OCI-LY7 (cell line): ENCODE data around the gene ZNF417. TPM values are rescaled to one million over a fixed set of nuclear protein-coding genes. Genes with fewer than 3 reads are reported as not detected.
A peak's percentile ranks its signal among the peaks of the same experiment; 100 is the strongest.

Experiments used
- BruUV-seq: library from RNA; stranded (reverse); fragments of 400-500 nt; replicated peaks from 2 replicates; lab custom pipeline; 2021; lab: Mats Ljungman, UMichigan
- CTCF ChIA-PET: fragments of 300-600 bp; sonication (Branson Sonifier 250); formaldehyde crosslinking; loops from one replicate; lab custom pipeline; 2022; ENCODE audit warnings: antibody characterized with exemption; ENCODE audit not compliant: unreplicated experiment; lab: Charles Lee
- POLR2A ChIA-PET: fragments of 300-600 bp; sonication (Branson Sonifier 250); formaldehyde crosslinking; loops from one replicate; lab custom pipeline; 2022; ENCODE audit warnings: antibody characterized with exemption; lab: Charles Lee
- DNase-seq: peaks from one replicate; pipeline ENCODE4 v3.0.0-alpha.2; 2015; ENCODE audit warnings: low spot score
- H2AFZ ChIP-seq: fragments of 200-600 bp; sonication (generic), shearing (Covaris generic); 2 replicates; pipeline ENCODE4 v1.6.1; 2014; ENCODE audit warnings: mild to moderate bottlenecking, antibody characterized with exemption, low read length, moderate library complexity
- H3K27ac ChIP-seq: fragments of 200-600 bp; sonication (generic); 2 replicates; pipeline ENCODE4 v1.5.1; 2014; ENCODE audit warnings: mixed run types, low read depth, mild to moderate bottlenecking, moderate library complexity, low read length, inconsistent platforms; ENCODE audit not compliant: poor library complexity, severe bottlenecking
- H3K36me3 ChIP-seq: fragments of 200-600 bp; sonication (generic); 2 replicates; pipeline ENCODE4 v1.6.1; 2014; ENCODE audit warnings: mild to moderate bottlenecking, antibody characterized with exemption, low read length, moderate library complexity, mixed read lengths; ENCODE audit not compliant: insufficient read depth
- H3K4me1 ChIP-seq: fragments of 200-600 bp; sonication (generic); 2 replicates; pipeline ENCODE4 v1.5.1; 2014; ENCODE audit warnings: mild to moderate bottlenecking, low read length; ENCODE audit not compliant: insufficient read depth, poor library complexity, severe bottlenecking
- H3K4me2 ChIP-seq: fragments of 200-600 bp; sonication (generic); 2 replicates; pipeline ENCODE4 v1.6.1; 2014; ENCODE audit warnings: mild to moderate bottlenecking, low read length
- H3K4me3 ChIP-seq: fragments of 200-600 bp; sonication (generic); 2 replicates; pipeline ENCODE4 v1.5.1; 2014; ENCODE audit warnings: mild to moderate bottlenecking, low read depth, low read length; ENCODE audit not compliant: poor library complexity, severe bottlenecking
- H3K79me2 ChIP-seq: fragments of 200-600 bp; sonication (generic); 2 replicates; pipeline ENCODE4 v1.6.1; 2016; ENCODE audit warnings: low read depth, mild to moderate bottlenecking, low read length, moderate library complexity, mixed read lengths; ENCODE audit not compliant: insufficient read depth
- H3K9me2 ChIP-seq: fragments of 200-600 bp; sonication (generic); 2 replicates; pipeline ENCODE4 v1.6.1; 2016; ENCODE audit warnings: mild to moderate bottlenecking, low read length, mixed read lengths; ENCODE audit not compliant: insufficient read depth
- H3K9me3 ChIP-seq: fragments of 200-600 bp; sonication (generic); 2 replicates; pipeline ENCODE4 v1.6.1; 2014; ENCODE audit warnings: mild to moderate bottlenecking, mixed run types, low read length, mixed read lengths
- H4K20me1 ChIP-seq: fragments of 200-600 bp; sonication (generic); 2 replicates; pipeline ENCODE4 v1.6.1; 2014; ENCODE audit warnings: mild to moderate bottlenecking, antibody characterized with exemption, low read length, moderate library complexity, mixed read lengths; ENCODE audit not compliant: insufficient read depth
- CTCF ChIP-seq: fragments of 200-600 bp; sonication (generic); conservative IDR thresholded peaks from 2 replicates; pipeline ENCODE4 v1.5.1; 2014; ENCODE audit warnings: mild to moderate bottlenecking, antibody characterized with exemption, low read length, moderate library complexity, mixed read lengths
- EZH2phosphoT487 ChIP-seq: fragments of 200-600 bp; sonication (generic); IDR thresholded peaks from 2 replicates; pipeline ENCODE4 v1.6.1; 2018; ENCODE audit warnings: low read depth, borderline replicate concordance, mild to moderate bottlenecking, mixed run types, antibody characterized with exemption, low read length, moderate library complexity, mixed read lengths
- intact Hi-C: fragments of 100-400 bp; cut with micrococcal nuclease; formaldehyde crosslinking; loops from one replicate; pipeline ENCODE4 v1.10.0; 2022; ENCODE audit not compliant: unreplicated experiment
- total RNA-seq, 2 experiments: library from RNA; depleted of rRNA in 1 of 2; stranded (reverse); fragments of >200 nt in 1 of 2; shearing (Covaris generic) in 1 of 2; gene quantifications; 2 replicates each; pipeline ENCODE4 v1.2.3, GENCODE V29; 2014 to 2022

The ZNF417 gene
- total RNA-seq, 2 experiments from 2014 or later, result 24.0 to 28.6 TPM

GRCh38 chr19:57949296-57949695, 32.9 kb upstream of the ZNF417 start:
- ChIA-PET POLR2A (interaction anchor here (1.1 kb wide), 1 partner anchor 15 kb away, joined by 4 read pairs; no protein-coding TSS in a partner anchor), CTCF (no interaction called here)
- no TSS peak for BruUV-seq
- Histone ChIP-seq H2AFZ (no peak overlapping the region), H3K79me2 (peaks cover 16% of the 10 kb centered on the region; the same call in 1 of the 2 replicates), H3K4me3 (no peak overlapping the region), H3K9me2 (no peaks in the 10 kb centered on the region), H3K4me1 (peaks cover 12% of the 10 kb centered on the region), H3K27ac (no peak overlapping the region), H4K20me1 (no peaks in the 10 kb centered on the region), H3K4me2 (no peak overlapping the region), H3K9me3 (peaks cover 4% of the 10 kb centered on the region; the same call in 1 of the 2 replicates), H3K36me3 (peaks cover under 1% of the 10 kb centered on the region; the same call in 1 of the 2 replicates)
- TF ChIP-seq EZH2phosphoT487 (no peak), CTCF (no peak)
- intact Hi-C loops, result no loop called here
- DNase-seq, result no peak

DNA sequence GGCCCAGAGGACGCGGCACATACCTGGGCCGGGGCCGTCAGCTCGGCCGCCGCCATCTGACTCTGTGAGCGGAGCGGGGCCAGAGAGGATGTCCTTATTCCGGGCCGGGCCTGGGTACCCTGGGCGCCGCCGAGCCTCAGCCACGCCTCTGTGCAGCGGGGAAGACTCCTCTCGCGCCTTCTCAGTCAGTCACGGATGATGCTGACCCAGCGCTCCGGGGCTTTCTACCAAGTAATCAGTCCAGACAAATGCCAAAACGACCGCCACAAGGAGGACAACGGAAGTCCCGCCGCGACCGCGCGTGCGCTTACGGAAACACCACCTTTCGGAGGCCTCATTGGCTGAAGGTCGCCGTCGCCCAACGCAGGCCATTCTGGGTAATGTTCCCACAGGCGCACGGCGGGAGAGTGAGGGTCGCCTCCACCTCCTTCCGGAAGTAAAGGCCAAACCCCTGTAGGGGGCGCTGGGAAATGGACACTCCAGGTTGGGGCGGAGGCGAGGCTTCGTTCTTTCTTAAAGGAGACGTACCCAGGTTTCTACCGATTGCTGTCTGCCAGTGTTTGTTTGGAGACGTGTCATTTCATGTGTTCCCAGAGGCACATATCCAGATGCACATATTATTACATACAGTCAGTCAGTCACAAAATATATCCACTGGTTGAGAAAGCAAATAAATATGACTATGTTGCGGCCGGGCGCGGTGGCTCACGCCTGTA, 31.2 kb upstream of the ZNF417 start, which contains the start of gene ZNF256:
Gene ZNF256, minus strand, starts transcription at position 288 of the 716 bp plus-strand sequence. Its CDS starts 232 bp downstream, at position 56.
- ChIA-PET POLR2A (no interaction called here), CTCF (no interaction called here)
- Histone ChIP-seq H3K4me2 (peak within 1 kb of the TSS; percentile 88), H2AFZ (peak within 1 kb of the TSS; percentile 78), H3K27ac (peak within 1 kb of the TSS; percentile 36), H3K9me3 (peaks cover 7% of the 10 kb centered on the region; the same call in 1 of the 2 replicates), H3K4me3 (peak within 1 kb of the TSS; percentile 99), H4K20me1 (no peaks in the 10 kb centered on the region), H3K9me2 (no peaks in the 10 kb centered on the region), H3K4me1 (peaks cover 12% of the 10 kb centered on the region), H3K79me2 (peaks cover 16% of the 10 kb centered on the region; the same call in 1 of the 2 replicates), H3K36me3 (peaks cover 18% of the 10 kb centered on the region)
- peak; percentile 98 for DNase-seq
- peak; percentile 71 for TF ChIP-seq CTCF
- no peak for TF ChIP-seq EZH2phosphoT487
- BruUV-seq, result no TSS peak
- intact Hi-C loops, result loop anchor here (1.0 kb wide), 1 partner anchor 266 kb away; the partner anchor contains the start of gene ZNF551

- Histone ChIP-seq H3K27ac (peak overlapping the region; percentile 36), H3K4me3 (peak overlapping the region; percentile 99), H3K9me3 (peaks cover 7% of the 10 kb centered on the region; the same call in 1 of the 2 replicates), H3K36me3 (peaks cover 23% of the 10 kb centered on the region), H3K4me2 (peak overlapping the region; percentile 88), H3K4me1 (peaks cover 12% of the 10 kb centered on the region), H4K20me1 (no peaks in the 10 kb centered on the region), H3K9me2 (no peaks in the 10 kb centered on the region), H2AFZ (peak overlapping the region; percentile 78), H3K79me2 (peaks cover 16% of the 10 kb centered on the region; the same call in 1 of the 2 replicates)
- BruUV-seq, result no TSS peak
- TF ChIP-seq EZH2phosphoT487, result no peak
- no peak for TF ChIP-seq CTCF
- intact Hi-C loops, result loop anchor here (1.0 kb wide), 1 partner anchor 266 kb away; the partner anchor contains the start of gene ZNF551
- no peak for DNase-seq
- ChIA-PET POLR2A (no interaction called here), CTCF (no interaction called here)
Observed at GRCh38 chr19:57947088-57947418, 30.7 kb upstream of the ZNF417 start.
